GM15510 (cell line): Measurements from ENCODE around the gene CTCF.

Experiments used
- POLR2A ChIP-seq: IDR thresholded peaks from 3 replicates; pipeline ENCODE4 v1.6.1; 2011; ENCODE audit warnings: borderline replicate concordance; ENCODE audit not compliant: insufficient read length; ENCODE audit errors: extremely low read depth

Gene CTCF

GRCh38 chr16:67598527-67598926 lies 36.2 kb downstream of the CTCF start:
- no peak for TF ChIP-seq POLR2A

- no peak for TF ChIP-seq POLR2A
Observed at GRCh38 chr16:67605641-67606040, 43.3 kb downstream of the CTCF start.

- no peak for TF ChIP-seq POLR2A
Observed at GRCh38 chr16:67606632-67607031, 44.3 kb downstream of the CTCF start.

GRCh38 chr16:67608364-67608763 lies 46.0 kb downstream of the CTCF start:
- TF ChIP-seq POLR2A: no peak

- TF ChIP-seq POLR2A: no peak
Observed at GRCh38 chr16:67613808-67614207, 51.5 kb downstream of the CTCF start.

GRCh38 chr16:67628216-67628615 lies 65.9 kb downstream of the CTCF start:
- no peak for TF ChIP-seq POLR2A

- TF ChIP-seq POLR2A: no peak
Observed at GRCh38 chr16:67632415-67633172, 70.3 kb downstream of the CTCF start.

GRCh38 chr16:67636713-67637112 lies 74.4 kb downstream of the CTCF start:
- no peak for TF ChIP-seq POLR2A

- no peak for TF ChIP-seq POLR2A
Observed at GRCh38 chr16:67637625-67638024, 75.3 kb downstream of the CTCF start.

- no peak for TF ChIP-seq POLR2A
Observed at GRCh38 chr16:67641779-67642708, 79.7 kb downstream of the CTCF start.

GRCh38 chr16:67644038-67644437 lies 81.7 kb downstream of the CTCF start:
- TF ChIP-seq POLR2A: no peak

- TF ChIP-seq POLR2A: no peak
Observed at GRCh38 chr16:67645397-67646121, 83.2 kb downstream of the CTCF start.

GRCh38 chr16:67647111-67647651 lies 84.9 kb downstream of the CTCF start:
- TF ChIP-seq POLR2A: no peak

- TF ChIP-seq POLR2A: no peak
Observed at GRCh38 chr16:67647681-67648080, 85.4 kb downstream of the CTCF start.

- no peak for TF ChIP-seq POLR2A
Observed at GRCh38 chr16:67648088-67648763, 85.9 kb downstream of the CTCF start.

- no peak for TF ChIP-seq POLR2A
Observed at GRCh38 chr16:67648764-67649407, 86.6 kb downstream of the CTCF start.
